ENCODE results near the gene SLC9A8.
A peak's percentile ranks its signal among the peaks of the same experiment; 100 is the strongest.

The SLC9A8 gene

GRCh38 chr20:49935746-49936152, 123.1 kb downstream of the SLC9A8 start:
- peak overlapping the region; percentile 99 for H3K4me3 ChIP-seq (ENCODE audit: insufficient read depth, low read depth, low read length)
- H3K27me3 ChIP-seq (ENCODE audit: control insufficient read depth, insufficient read depth, low read length, poor library complexity, severe bottlenecking): no peaks in the 10 kb centered on the region
- no peaks in the 10 kb centered on the region for H3K36me3 ChIP-seq (ENCODE audit: control insufficient read depth, insufficient read depth, low read length)
- peaks cover 14% of the 10 kb centered on the region for H3K4me1 ChIP-seq (ENCODE audit: control insufficient read depth, insufficient read depth, low read length)
- WGBS, 2 experiments: 80 to 82% methylated on average over 20 to 21 of the region's 21 CpGs
- no peaks in the 10 kb centered on the region for H3K9me3 ChIP-seq (ENCODE audit: control insufficient read depth, low read length)
- H3K27ac ChIP-seq (ENCODE audit: insufficient read depth, low read depth, low read length, poor library complexity, severe bottlenecking): no peak overlapping the region

GRCh38 chr20:49936153-49937026, 123.8 kb downstream of the SLC9A8 start, which contains the start of gene RNF114:
TSS of gene RNF114 (plus strand) at chr20:49936397. CDS start at chr20:49936413, 16 bp downstream.
- H3K4me1 ChIP-seq (ENCODE audit: control insufficient read depth, insufficient read depth, low read length): peaks cover 14% of the 10 kb centered on the region
- whole genome bisulfite sequencing, 2 experiments: 1% methylated on average over 79 of the region's 79 CpGs
- H3K9me3 ChIP-seq (ENCODE audit: control insufficient read depth, low read length): no peaks in the 10 kb centered on the region
- no peak within 1 kb of the TSS for H3K27ac ChIP-seq (ENCODE audit: insufficient read depth, low read depth, low read length, poor library complexity, severe bottlenecking)
- H3K36me3 ChIP-seq (ENCODE audit: control insufficient read depth, insufficient read depth, low read length): no peaks in the 10 kb centered on the region
- H3K27me3 ChIP-seq (ENCODE audit: control insufficient read depth, insufficient read depth, low read length, poor library complexity, severe bottlenecking): no peaks in the 10 kb centered on the region
- H3K4me3 ChIP-seq (ENCODE audit: insufficient read depth, low read depth, low read length): peak within 1 kb of the TSS; percentile 99

- H3K36me3 ChIP-seq (ENCODE audit: control insufficient read depth, insufficient read depth, low read length): no peaks in the 10 kb centered on the region
- no peak overlapping the region for H3K27ac ChIP-seq (ENCODE audit: insufficient read depth, low read depth, low read length, poor library complexity, severe bottlenecking)
- H3K4me3 ChIP-seq (ENCODE audit: insufficient read depth, low read depth, low read length): peak overlapping the region; percentile 99
- no peaks in the 10 kb centered on the region for H3K27me3 ChIP-seq (ENCODE audit: control insufficient read depth, insufficient read depth, low read length, poor library complexity, severe bottlenecking)
- no peaks in the 10 kb centered on the region for H3K9me3 ChIP-seq (ENCODE audit: control insufficient read depth, low read length)
- H3K4me1 ChIP-seq (ENCODE audit: control insufficient read depth, insufficient read depth, low read length): peaks cover 14% of the 10 kb centered on the region
- WGBS, 2 experiments: 20 to 24% methylated on average over 12 of the region's 12 CpGs
These were observed 124.7 kb downstream of the SLC9A8 start for GRCh38 chr20:49937027-49937929.

- H3K9me3 ChIP-seq (ENCODE audit: control insufficient read depth, low read length): no peaks in the 10 kb centered on the region
- H3K4me3 ChIP-seq (ENCODE audit: insufficient read depth, low read depth, low read length): no peak overlapping the region
- WGBS, 2 experiments: 88% methylated on average over 12 of the region's 12 CpGs
- H3K4me1 ChIP-seq (ENCODE audit: control insufficient read depth, insufficient read depth, low read length): peaks cover 14% of the 10 kb centered on the region
- H3K36me3 ChIP-seq (ENCODE audit: control insufficient read depth, insufficient read depth, low read length): peaks cover 5% of the 10 kb centered on the region
- H3K27ac ChIP-seq (ENCODE audit: insufficient read depth, low read depth, low read length, poor library complexity, severe bottlenecking): no peak overlapping the region
- no peaks in the 10 kb centered on the region for H3K27me3 ChIP-seq (ENCODE audit: control insufficient read depth, insufficient read depth, low read length, poor library complexity, severe bottlenecking)
These were observed 125.8 kb downstream of the SLC9A8 start for GRCh38 chr20:49938173-49939163.

GRCh38 chr20:49941456-49941855, 128.8 kb downstream of the SLC9A8 start:
- Histone ChIP-seq H3K4me3 (ENCODE audit: insufficient read depth, low read depth, low read length) (no peak overlapping the region), H3K4me1 (ENCODE audit: control insufficient read depth, insufficient read depth, low read length) (peaks cover 14% of the 10 kb centered on the region), H3K9me3 (ENCODE audit: control insufficient read depth, low read length) (no peaks in the 10 kb centered on the region), H3K36me3 (ENCODE audit: control insufficient read depth, insufficient read depth, low read length) (peaks cover 17% of the 10 kb centered on the region), H3K27ac (ENCODE audit: insufficient read depth, low read depth, low read length, poor library complexity, severe bottlenecking) (no peak overlapping the region), H3K27me3 (ENCODE audit: control insufficient read depth, insufficient read depth, low read length, poor library complexity, severe bottlenecking) (no peaks in the 10 kb centered on the region)
- 96 to 98% methylated on average over 15 of the region's 15 CpGs for WGBS, 2 experiments

Data from ectodermal cell (in vitro differentiated cells).